Tibial artery (tissue), 4 donors: ENCODE measurements around the gene TSC2.
"Not testable (repeated sequence)": the region's sequence is repeated elsewhere in the genome, so short reads cannot be mapped to it uniquely, and the experiment has no call there.

ENCODE experiments used
- DNase-seq, 2 donors: peaks; one replicate each; pipeline ENCODE4 v3.0.0-alpha.2; 2019
- H3K27ac ChIP-seq, 2 donors: fragments of 200-600 bp; sonication (generic) in 1 of 2; 1 replicate in 1 of 2; 2 replicates in 1 of 2; pipeline ENCODE4 v1.5.1; 2018 to 2019; ENCODE audit warnings: mild to moderate bottlenecking in 1 of 2
- H3K27me3 ChIP-seq, 2 donors: fragments of 200-600 bp; sonication (generic) in 1 of 2; one replicate each; pipeline versions ENCODE4 v1.5.1 to v1.6.0; 2016 to 2019
- H3K36me3 ChIP-seq, 3 donors: fragments of 200-600 bp; sonication (generic) in 2 of 3; one replicate each; pipeline ENCODE4 v1.5.1; 2016 to 2019; ENCODE audit warnings: mild to moderate bottlenecking in 2 of 3
- H3K4me1 ChIP-seq, 4 donors: fragments of 200-600 bp; sonication (generic) in 2 of 4; 1 replicate in 3 of 4; 2 replicates in 1 of 4; pipeline ENCODE4 v1.5.1; 2016 to 2019
- H3K4me3 ChIP-seq, 2 donors: fragments of 200-600 bp; sonication (generic) in 1 of 2; 1 replicate in 1 of 2; 2 replicates in 1 of 2; pipeline ENCODE4 v1.5.1; 2018 to 2019; ENCODE audit warnings: mild to moderate bottlenecking in 2 of 2
- H3K9me3 ChIP-seq, 3 donors: fragments of 200-600 bp; sonication (generic) in 1 of 3; one replicate each; pipeline ENCODE4 v1.5.1; 2016 to 2019
- intact Hi-C: fragments of 100-400 bp; cut with DNase I; formaldehyde crosslinking; loops from one replicate; pipeline ENCODE4 v1.15.0; 2023; ENCODE audit warnings: low total_unique reads

The TSC2 gene

DNA sequence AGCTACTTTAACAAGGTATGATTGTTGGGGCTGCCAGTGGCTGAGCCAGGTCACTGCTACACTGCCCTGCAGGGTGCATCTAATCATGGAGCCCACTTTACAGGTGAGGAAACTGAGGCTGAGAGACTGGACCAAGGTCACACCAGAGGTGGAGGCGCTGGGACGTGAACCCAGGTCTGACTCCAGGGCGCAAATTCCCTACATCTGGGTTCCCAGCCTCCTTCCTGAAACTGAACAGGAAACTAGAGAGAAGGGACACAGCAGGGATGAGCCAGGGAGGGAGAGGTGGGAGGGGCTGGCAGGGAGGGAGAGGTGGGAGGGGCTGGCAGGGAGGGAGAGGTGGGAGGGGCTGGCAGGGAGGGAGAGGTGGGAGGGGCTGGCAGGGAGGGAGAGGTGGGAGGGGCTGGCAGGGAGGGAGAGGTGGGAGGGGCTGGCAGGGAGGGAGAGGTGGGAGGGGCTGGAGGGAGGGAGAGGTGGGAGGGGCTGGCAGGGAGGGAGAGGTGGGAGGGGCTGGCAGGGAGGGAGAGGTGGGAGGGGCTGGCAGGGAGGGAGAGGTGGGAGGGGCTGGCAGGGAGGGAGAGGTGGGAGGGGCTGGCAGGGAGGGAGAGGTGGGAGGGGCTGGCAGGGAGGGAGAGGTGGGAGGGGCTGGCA is 80.0 kb downstream of the TSC2 start:
- intact Hi-C loops, H3K9me3 ChIP-seq, H3K36me3 ChIP-seq, H3K27me3 ChIP-seq: not testable (repeated sequence)
- peak in 1 of 2 donors; percentile 81 for DNase-seq
- H3K4me3 ChIP-seq, result peak overlapping the region; percentile 49 to 56
- peak overlapping the region; percentile 98 for H3K27ac ChIP-seq
- peaks cover 14 to 92% (median 72%) of the 10 kb centered on the region in 4 donors for H3K4me1 ChIP-seq

GRCh38 chr16:2129251-2129650 is 81.5 kb downstream of the TSC2 start:
- H3K4me3 ChIP-seq, result peak overlapping the region in 1 of 2 donors; percentile 28
- H3K36me3 ChIP-seq, H3K9me3 ChIP-seq, DNase-seq, intact Hi-C loops, H3K27me3 ChIP-seq: not testable (repeated sequence)
- H3K4me1 ChIP-seq, result peaks cover 14 to 84% (median 62%) of the 10 kb centered on the region in 4 donors
- H3K27ac ChIP-seq, result peak overlapping the region; percentile 57 to 76

DNA sequence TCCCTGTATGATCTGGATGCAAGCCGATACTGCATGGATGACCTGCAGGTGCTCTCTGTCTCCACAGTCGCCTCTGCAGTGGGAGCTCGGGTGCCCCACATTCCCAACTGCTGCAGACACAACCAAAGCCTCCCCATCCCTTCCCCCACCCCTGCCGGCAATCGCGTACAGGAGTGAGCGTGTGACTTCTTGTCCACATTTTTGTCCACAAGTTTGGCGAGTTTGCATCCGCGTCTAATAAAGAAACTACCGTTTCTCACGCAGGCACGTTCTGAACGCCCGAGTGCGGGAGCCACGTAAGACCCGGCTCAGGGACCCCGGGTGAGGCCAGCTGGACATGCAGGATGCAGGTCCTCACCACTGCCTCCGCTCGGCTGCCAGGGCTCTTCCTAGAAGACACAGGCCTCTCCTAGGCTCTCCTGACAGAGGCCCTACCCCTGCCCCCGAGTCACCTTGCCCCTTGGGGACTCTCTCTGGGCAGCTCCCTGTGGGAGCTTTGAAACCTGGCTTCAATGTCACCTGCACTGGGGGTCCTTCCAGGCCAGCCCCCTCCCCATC is 82.2 kb downstream of the TSC2 start:
- H3K27ac ChIP-seq, result peak overlapping the region; percentile 66 to 76
- H3K36me3 ChIP-seq, DNase-seq, intact Hi-C loops, H3K9me3 ChIP-seq, H3K27me3 ChIP-seq: not testable (repeated sequence)
- peak overlapping the region in 1 of 2 donors; percentile 4 for H3K4me3 ChIP-seq
- peaks cover 14 to 77% (median 56%) of the 10 kb centered on the region in 4 donors for H3K4me1 ChIP-seq

GRCh38 chr16:2133797-2134196 is 86.0 kb downstream of the TSC2 start:
- Histone ChIP-seq H3K27ac (peak overlapping the region; percentile 80 to 90), H3K4me3 (peak overlapping the region; percentile 42 to 49)
- intact Hi-C loops, result not testable (repeated sequence)

GRCh38 chr16:2135071-2135470 is 87.3 kb downstream of the TSC2 start:
- Histone ChIP-seq H3K27ac (peak overlapping the region; percentile 83 to 85), H3K4me1 (peaks cover 0 to 39% (median 21%) of the 10 kb centered on the region in 4 donors), H3K4me3 (peak overlapping the region; percentile 65 to 70)
- intact Hi-C loops, H3K9me3 ChIP-seq, H3K36me3 ChIP-seq, H3K27me3 ChIP-seq: not testable (repeated sequence)
- peak in 1 of 2 donors; percentile 87 for DNase-seq

More at GRCh38 chr16:2133797-2134196, 86.0 kb downstream of the TSC2 start:
- peaks cover 0 to 50% (median 28%) of the 10 kb centered on the region in 4 donors for H3K4me1 ChIP-seq
- H3K9me3 ChIP-seq, H3K27me3 ChIP-seq, H3K36me3 ChIP-seq: not testable (repeated sequence)
- peak; percentile 53 to 85 for DNase-seq

DNA sequence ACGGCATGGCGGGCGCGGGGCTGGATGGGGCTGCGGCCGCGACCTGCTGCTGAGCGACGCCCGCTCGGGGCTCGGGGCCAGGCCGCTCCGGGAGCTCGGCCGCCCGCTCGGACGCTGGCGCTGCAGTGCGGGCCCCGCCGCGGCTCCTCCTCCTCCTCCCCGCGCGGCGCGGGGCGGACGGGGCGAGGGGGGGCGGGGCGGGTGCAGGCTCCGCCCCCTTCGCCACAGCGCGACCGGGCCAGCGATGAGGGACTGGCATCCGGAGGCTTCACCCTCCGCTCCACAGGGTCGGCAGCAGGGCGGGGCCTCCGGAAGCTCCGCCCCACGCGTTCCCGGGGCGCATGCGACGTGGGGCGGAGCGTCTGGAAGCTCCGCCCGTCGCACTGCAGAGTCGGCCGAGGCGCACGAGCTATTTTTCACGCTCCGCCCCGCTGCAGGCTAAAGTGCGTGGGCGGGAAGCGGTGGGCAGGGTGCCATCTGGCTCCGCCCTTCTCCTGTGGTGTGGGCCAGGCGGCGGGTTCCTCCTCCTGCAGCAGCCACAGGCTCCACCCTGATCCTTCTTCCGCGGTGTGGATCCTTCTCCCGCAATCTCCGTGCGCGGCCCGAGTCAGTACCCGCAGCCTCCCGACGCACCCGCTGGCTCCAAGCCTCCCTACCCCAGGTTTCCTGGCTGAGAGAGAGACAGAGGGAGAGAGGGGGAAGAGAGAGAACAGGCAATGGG is 88.1 kb downstream of the TSC2 start, which contains the start of gene PKD1:
Gene PKD1 (minus strand): TSS at position 129 of the 721 bp plus-strand sequence. CDS start 209 bp downstream, outside the sequence.
- peak; percentile 98 to 100 for DNase-seq
- H3K9me3 ChIP-seq, H3K27me3 ChIP-seq, intact Hi-C loops, H3K36me3 ChIP-seq: not testable (repeated sequence)
- H3K4me1 ChIP-seq, result peaks cover 0 to 34% (median 12%) of the 10 kb centered on the region in 4 donors
- H3K4me3 ChIP-seq, result peak within 1 kb of the TSS; percentile 65 to 70
- H3K27ac ChIP-seq, result peak within 1 kb of the TSS; percentile 83 to 85
